ENCODE results near the gene SCAMP4. TPM values are rescaled to one million over a fixed set of nuclear protein-coding genes. Genes with fewer than 3 reads are reported as not detected.

Gene SCAMP4
- total RNA-seq, 6 experiments from 2014 or later = 51.7 to 84.8 (median 58.5) TPM

DNA sequence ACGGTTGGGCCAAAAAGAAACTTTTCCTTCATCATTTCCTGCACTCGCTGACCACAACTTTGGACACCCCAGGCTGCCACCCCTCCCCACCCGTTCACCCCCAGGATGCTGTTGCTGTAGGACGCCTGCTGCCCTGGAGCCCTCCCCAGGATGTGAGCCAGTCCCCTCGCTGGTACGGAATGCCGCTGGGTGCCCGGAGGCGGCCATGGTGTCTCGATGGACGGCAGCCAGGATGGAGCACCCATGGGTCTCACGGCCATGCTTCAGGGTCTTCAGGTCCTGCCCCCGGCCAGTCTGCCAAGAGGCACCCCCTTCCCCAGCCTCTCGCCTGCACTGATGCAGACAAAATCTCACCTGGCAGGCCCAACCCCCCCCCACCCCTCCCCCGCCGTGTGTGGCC lies 20.3 kb downstream of the SCAMP4 start:
- TF ChIP-seq, protein P1, sequence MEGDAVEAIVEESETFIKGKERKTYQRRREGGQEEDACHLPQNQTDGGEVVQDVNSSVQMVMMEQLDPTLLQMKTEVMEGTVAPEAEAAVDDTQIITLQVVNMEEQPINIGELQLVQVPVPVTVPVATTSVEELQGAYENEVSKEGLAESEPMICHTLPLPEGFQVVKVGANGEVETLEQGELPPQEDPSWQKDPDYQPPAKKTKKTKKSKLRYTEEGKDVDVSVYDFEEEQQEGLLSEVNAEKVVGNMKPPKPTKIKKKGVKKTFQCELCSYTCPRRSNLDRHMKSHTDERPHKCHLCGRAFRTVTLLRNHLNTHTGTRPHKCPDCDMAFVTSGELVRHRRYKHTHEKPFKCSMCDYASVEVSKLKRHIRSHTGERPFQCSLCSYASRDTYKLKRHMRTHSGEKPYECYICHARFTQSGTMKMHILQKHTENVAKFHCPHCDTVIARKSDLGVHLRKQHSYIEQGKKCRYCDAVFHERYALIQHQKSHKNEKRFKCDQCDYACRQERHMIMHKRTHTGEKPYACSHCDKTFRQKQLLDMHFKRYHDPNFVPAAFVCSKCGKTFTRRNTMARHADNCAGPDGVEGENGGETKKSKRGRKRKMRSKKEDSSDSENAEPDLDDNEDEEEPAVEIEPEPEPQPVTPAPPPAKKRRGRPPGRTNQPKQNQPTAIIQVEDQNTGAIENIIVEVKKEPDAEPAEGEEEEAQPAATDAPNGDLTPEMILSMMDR (IDR thresholded peaks at IDR 0.05) = no peak
- DNase-seq = no peak
- Mint-ChIP-seq H3K9me3 (no peaks in the 10 kb centered on the region), H3K4me3 (no peak overlapping the region), H3K27ac (no peak overlapping the region), H3K36me3 (ENCODE audit: low read depth) (peaks cover 10% of the 10 kb centered on the region; the same call in 1 of the 2 replicates), H3K27me3 (ENCODE audit: insufficient read depth) (no peaks in the 10 kb centered on the region), H3K4me1 (ENCODE audit: low read depth) (peaks cover 12% of the 10 kb centered on the region)

DNA sequence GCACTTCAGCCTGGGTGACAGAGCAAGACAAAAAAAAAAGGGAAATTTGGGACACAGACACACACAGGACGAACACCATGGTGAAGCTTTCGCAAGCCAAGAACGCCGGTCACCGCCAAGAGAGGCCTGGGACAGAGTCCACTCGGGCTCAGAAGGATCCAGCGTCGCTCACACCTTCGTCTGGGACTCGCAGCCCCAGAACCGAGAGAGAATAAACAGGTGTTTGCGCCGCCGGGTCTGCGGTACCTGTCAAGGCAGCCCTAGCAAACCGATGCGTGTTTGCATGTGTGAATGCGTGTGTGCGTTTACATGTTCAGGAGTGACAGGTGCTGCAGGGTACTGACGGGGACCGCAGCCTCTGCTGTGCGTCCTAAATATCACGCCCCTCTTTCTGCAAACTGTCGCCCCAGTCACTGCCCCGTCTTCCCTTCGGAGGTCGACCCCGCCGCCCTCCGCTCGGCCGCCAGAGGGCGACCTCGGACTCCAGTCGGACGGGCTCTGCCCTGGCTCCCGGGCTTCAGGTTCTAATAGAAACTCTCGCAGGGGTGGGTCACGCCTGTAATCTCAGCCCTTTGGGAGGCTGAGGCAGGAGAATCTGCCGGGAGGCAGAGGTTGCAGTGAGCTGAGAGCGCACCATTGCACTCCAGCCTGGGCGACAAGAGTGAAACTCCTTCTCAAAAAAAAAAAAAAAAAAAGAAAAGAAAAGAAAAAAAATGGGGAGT lies 24.0 kb downstream of the SCAMP4 start:
- Mint-ChIP-seq H3K27me3 (ENCODE audit: insufficient read depth) (no peaks in the 10 kb centered on the region; the same call in 1 of the 2 replicates), H3K4me1 (ENCODE audit: low read depth) (peaks cover 12% of the 10 kb centered on the region)
- TF ChIP-seq, protein P1 (IDR thresholded peaks at IDR 0.05) = peak; percentile 94

DNA sequence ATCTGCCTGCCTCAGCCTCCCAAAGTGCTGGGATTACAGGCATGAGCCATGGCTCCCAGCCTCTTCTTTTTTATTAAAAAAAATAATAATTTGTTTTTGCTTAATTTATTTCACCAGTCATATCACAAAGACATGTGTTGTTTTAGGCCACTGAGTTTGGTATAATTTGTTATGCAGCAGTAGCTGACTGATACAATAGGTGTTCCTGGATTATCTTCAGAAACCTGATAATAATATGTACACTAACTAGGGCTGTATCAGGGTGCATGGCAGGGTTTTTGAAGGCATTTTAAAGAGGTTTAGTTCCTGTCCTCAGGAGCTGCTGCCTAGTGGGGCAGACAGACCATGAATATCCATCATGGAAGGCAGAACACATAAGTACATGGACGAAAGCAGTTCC lies 26.2 kb downstream of the SCAMP4 start:
- peaks cover under 1% of the 10 kb centered on the region; the same call in 1 of the 2 replicates for H3K27me3 Mint-ChIP-seq (ENCODE audit: insufficient read depth)
- H3K36me3 Mint-ChIP-seq (ENCODE audit: low read depth) = peaks cover 9% of the 10 kb centered on the region
- H3K4me1 Mint-ChIP-seq (ENCODE audit: low read depth) = peaks cover 12% of the 10 kb centered on the region
- no peak overlapping the region for H3K27ac Mint-ChIP-seq
- TF ChIP-seq, protein P1 (IDR thresholded peaks at IDR 0.05) = no peak
- peaks cover 22% of the 10 kb centered on the region for H3K9me3 Mint-ChIP-seq
- no peak for DNase-seq
- H3K4me3 Mint-ChIP-seq = no peak overlapping the region

More for the DNA sequence above, 24.0 kb downstream of the SCAMP4 start:
- peak overlapping the region; percentile 85 for H3K4me3 Mint-ChIP-seq
- H3K9me3 Mint-ChIP-seq = peaks cover 11% of the 10 kb centered on the region
- DNase-seq = peak; percentile 50
- no peaks in the 10 kb centered on the region for H3K36me3 Mint-ChIP-seq (ENCODE audit: low read depth)
- H3K27ac Mint-ChIP-seq = peak overlapping the region; percentile 56

DNA sequence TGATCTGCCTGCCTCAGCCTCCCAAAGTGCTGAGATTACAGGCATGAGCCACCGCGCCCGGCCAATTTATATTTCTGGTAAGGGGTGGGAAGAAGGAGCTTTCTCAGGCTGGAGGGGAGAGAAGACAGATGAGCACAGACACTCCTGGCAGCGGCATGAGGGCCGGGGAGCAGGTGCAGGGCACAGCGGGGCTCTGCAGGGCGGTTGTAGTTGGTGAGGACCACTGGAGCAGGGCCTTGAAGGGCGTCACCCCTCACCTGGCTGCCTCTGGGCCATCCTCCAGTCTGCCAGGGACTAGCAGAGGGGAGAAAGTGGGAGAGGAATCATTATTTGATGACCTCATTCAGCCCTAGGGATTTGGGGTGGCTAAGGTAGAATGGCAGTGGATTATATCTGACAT lies 27.2 kb downstream of the SCAMP4 start:
- peaks cover 12% of the 10 kb centered on the region for H3K4me1 Mint-ChIP-seq (ENCODE audit: low read depth)
- H3K36me3 Mint-ChIP-seq (ENCODE audit: low read depth) = peaks cover 9% of the 10 kb centered on the region
- H3K9me3 Mint-ChIP-seq = peaks cover 22% of the 10 kb centered on the region
- no peak overlapping the region for H3K4me3 Mint-ChIP-seq
- no peak overlapping the region for H3K27ac Mint-ChIP-seq
- peaks cover 2% of the 10 kb centered on the region; the same call in 1 of the 2 replicates for H3K27me3 Mint-ChIP-seq (ENCODE audit: insufficient read depth)
- TF ChIP-seq, protein P1 (IDR thresholded peaks at IDR 0.05) = no peak
- no peak for DNase-seq

DNA sequence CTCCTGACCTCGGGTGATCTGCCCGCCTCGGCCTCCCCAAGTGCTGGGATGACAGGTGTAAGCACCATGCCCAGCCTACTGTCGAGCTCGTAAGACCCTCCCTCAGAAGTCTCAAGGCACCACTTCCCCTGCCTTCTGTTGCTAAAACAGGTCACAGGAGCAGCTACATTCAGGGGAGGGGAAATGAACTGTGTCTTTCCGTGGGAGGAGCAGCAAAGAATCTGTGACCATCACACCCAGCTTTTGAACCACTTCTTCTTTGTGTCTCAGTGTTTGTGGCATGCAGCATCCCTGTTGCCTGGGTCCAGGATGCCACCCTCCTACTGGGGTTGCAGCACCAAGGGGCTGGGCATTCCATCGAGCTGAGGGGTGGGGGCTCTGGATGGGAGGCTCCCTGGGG lies 28.0 kb downstream of the SCAMP4 start:
- no peak for DNase-seq
- no peak overlapping the region for H3K4me3 Mint-ChIP-seq
- H3K9me3 Mint-ChIP-seq = peaks cover 22% of the 10 kb centered on the region
- TF ChIP-seq, protein P1 (IDR thresholded peaks at IDR 0.05) = no peak
- H3K27ac Mint-ChIP-seq = no peak overlapping the region
- H3K27me3 Mint-ChIP-seq (ENCODE audit: insufficient read depth) = peaks cover 4% of the 10 kb centered on the region; the same call in 1 of the 2 replicates
- peaks cover 9% of the 10 kb centered on the region for H3K36me3 Mint-ChIP-seq (ENCODE audit: low read depth)
- H3K4me1 Mint-ChIP-seq (ENCODE audit: low read depth) = peaks cover 12% of the 10 kb centered on the region
